GM18502 (cell line): Measurements from ENCODE around the gene HOXB2.

ENCODE experiments used
- ATAC-seq: cut with Tn5 transposase; IDR thresholded peaks from one replicate; pipeline ENCODE4 v1.9.1; 2021; ENCODE audit warnings: mild to moderate bottlenecking; ENCODE audit not compliant: unreplicated experiment, poor library complexity

Gene HOXB2

GRCh38 chr17:48545022-48545375, at the start of gene HOXB2:
Gene HOXB2 (minus strand): TSS chr17:48545109. CDS start chr17:48544911, 198 bp downstream.
- no peak for ATAC-seq

- no peak for ATAC-seq
Observed at GRCh38 chr17:48593840-48594537, 49.1 kb upstream of the HOXB2 start.

GRCh38 chr17:48593126-48593829, 48.4 kb upstream of the HOXB2 start, which contains the start of gene HOXB5:
Gene HOXB5 (minus strand): TSS chr17:48593779. CDS start chr17:48593682, 97 bp downstream.
- ATAC-seq: no peak

- ATAC-seq: no peak
Observed at GRCh38 chr17:48592577-48592976, 47.7 kb upstream of the HOXB2 start.

- no peak for ATAC-seq
Observed at GRCh38 chr17:48592057-48592514, 47.2 kb upstream of the HOXB2 start.

- no peak for ATAC-seq
Observed at GRCh38 chr17:48591255-48592056, 46.5 kb upstream of the HOXB2 start.

- no peak for ATAC-seq
Observed at GRCh38 chr17:48590607-48591161, 45.8 kb upstream of the HOXB2 start.

GRCh38 chr17:48589831-48590606, 45.1 kb upstream of the HOXB2 start, which contains the start of gene HOXB3:
Gene HOXB3 (minus strand): TSS chr17:48590241. CDS start chr17:48552474, 37,767 bp downstream.
- ATAC-seq: no peak

- ATAC-seq: no peak
Observed at GRCh38 chr17:48589060-48589830, 44.3 kb upstream of the HOXB2 start.

- no peak for ATAC-seq
Observed at GRCh38 chr17:48588528-48588927, 43.6 kb upstream of the HOXB2 start.

GRCh38 chr17:48588074-48588415, 43.1 kb upstream of the HOXB2 start:
- ATAC-seq: no peak

GRCh38 chr17:48587276-48588073, 42.6 kb upstream of the HOXB2 start:
- no peak for ATAC-seq

- no peak for ATAC-seq
Observed at GRCh38 chr17:48586355-48587258, 41.7 kb upstream of the HOXB2 start.

- ATAC-seq: no peak
Observed at GRCh38 chr17:48584223-48584741, 39.4 kb upstream of the HOXB2 start.

GRCh38 chr17:48583708-48584222, 38.9 kb upstream of the HOXB2 start:
- no peak for ATAC-seq

GRCh38 chr17:48582750-48583069, 37.8 kb upstream of the HOXB2 start:
- no peak for ATAC-seq
